Measurements from ENCODE around the gene HYAL3. TPM values are rescaled to one million over a fixed set of nuclear protein-coding genes. Genes with fewer than 3 reads are reported as not detected.

HYAL3 gene
- polyA plus RNA-seq, 2 donors, result 3.4 to 5.1 TPM

- H3K4me1 ChIP-seq (ENCODE audit: control insufficient read depth in 2 of 2, insufficient read depth in 2 of 2, low read length in 1 of 2), result no peaks in the 10 kb centered on the region
- no peak overlapping the region for H3K27ac ChIP-seq (ENCODE audit: low read depth in 2 of 2, low read length in 1 of 2)
- H3K9me3 ChIP-seq (ENCODE audit: control insufficient read depth in 2 of 2, insufficient read depth in 1 of 2, low read depth in 1 of 2, low read length in 1 of 2), result no peaks in the 10 kb centered on the region
- 90 to 91% methylated on average over 8 of the region's 8 CpGs for WGBS, 2 donors
- H3K4me3 ChIP-seq (ENCODE audit: low read depth in 1 of 2, low read length in 2 of 2), result no peak overlapping the region
- no peaks in the 10 kb centered on the region for H3K27me3 ChIP-seq (ENCODE audit: control insufficient read depth in 1 of 2, insufficient read depth in 2 of 2, low read length in 2 of 2)
- peaks cover 0 to 3% of the 10 kb centered on the region in 2 donors for H3K36me3 ChIP-seq (ENCODE audit: control insufficient read depth in 2 of 2, insufficient read depth in 2 of 2, low read length in 1 of 2)
Measured at GRCh38 chr3:50279255-50280016, 19.8 kb downstream of the HYAL3 start.

GRCh38 chr3:50278880-50279224 is 20.4 kb downstream of the HYAL3 start, which contains the start of gene LSMEM2:
Gene LSMEM2 (plus strand): TSS chr3:50279087. CDS start chr3:50279114, 27 bp downstream.
- Histone ChIP-seq H3K9me3 (ENCODE audit: control insufficient read depth in 2 of 2, insufficient read depth in 1 of 2, low read depth in 1 of 2, low read length in 1 of 2) (no peaks in the 10 kb centered on the region), H3K27me3 (ENCODE audit: control insufficient read depth in 1 of 2, insufficient read depth in 2 of 2, low read length in 2 of 2) (no peaks in the 10 kb centered on the region), H3K4me1 (ENCODE audit: control insufficient read depth in 2 of 2, insufficient read depth in 2 of 2, low read length in 1 of 2) (no peaks in the 10 kb centered on the region), H3K27ac (ENCODE audit: low read depth in 2 of 2, low read length in 1 of 2) (no peak within 1 kb of the TSS), H3K4me3 (ENCODE audit: low read depth in 1 of 2, low read length in 2 of 2) (no peak within 1 kb of the TSS), H3K36me3 (ENCODE audit: control insufficient read depth in 2 of 2, insufficient read depth in 2 of 2, low read length in 1 of 2) (peaks cover 0 to 3% of the 10 kb centered on the region in 2 donors)
- 55 to 64% methylated on average over 2 of the region's 2 CpGs for WGBS, 2 donors

- H3K4me1 ChIP-seq (ENCODE audit: control insufficient read depth in 2 of 2, insufficient read depth in 2 of 2, low read length in 1 of 2), result peaks cover 0 to 2% of the 10 kb centered on the region in 2 donors
- H3K27ac ChIP-seq (ENCODE audit: low read depth in 2 of 2, low read length in 1 of 2), result no peak overlapping the region
- H3K4me3 ChIP-seq (ENCODE audit: low read depth in 1 of 2, low read length in 2 of 2), result no peak overlapping the region
- WGBS, 2 donors, result 70 to 80% methylated on average over 4 of the region's 4 CpGs
- H3K27me3 ChIP-seq (ENCODE audit: control insufficient read depth in 1 of 2, insufficient read depth in 2 of 2, low read length in 2 of 2), result no peaks in the 10 kb centered on the region
- peaks cover 0 to 3% of the 10 kb centered on the region in 2 donors for H3K36me3 ChIP-seq (ENCODE audit: control insufficient read depth in 2 of 2, insufficient read depth in 2 of 2, low read length in 1 of 2)
- no peaks in the 10 kb centered on the region for H3K9me3 ChIP-seq (ENCODE audit: control insufficient read depth in 2 of 2, insufficient read depth in 1 of 2, low read depth in 1 of 2, low read length in 1 of 2)
Measured at GRCh38 chr3:50278123-50278879, 20.9 kb downstream of the HYAL3 start.

GRCh38 chr3:50276762-50277101 is 22.5 kb downstream of the HYAL3 start:
- no peaks in the 10 kb centered on the region for H3K27me3 ChIP-seq (ENCODE audit: control insufficient read depth in 1 of 2, insufficient read depth in 2 of 2, low read length in 2 of 2)
- WGBS, 2 donors, result 83 to 88% methylated on average over 17 of the region's 17 CpGs
- H3K9me3 ChIP-seq (ENCODE audit: control insufficient read depth in 2 of 2, insufficient read depth in 1 of 2, low read depth in 1 of 2, low read length in 1 of 2), result no peaks in the 10 kb centered on the region
- no peak overlapping the region for H3K27ac ChIP-seq (ENCODE audit: low read depth in 2 of 2, low read length in 1 of 2)
- H3K4me1 ChIP-seq (ENCODE audit: control insufficient read depth in 2 of 2, insufficient read depth in 2 of 2, low read length in 1 of 2), result peaks cover 0 to 6% of the 10 kb centered on the region in 2 donors
- peaks cover 0 to 3% of the 10 kb centered on the region in 2 donors for H3K36me3 ChIP-seq (ENCODE audit: control insufficient read depth in 2 of 2, insufficient read depth in 2 of 2, low read length in 1 of 2)
- no peak overlapping the region for H3K4me3 ChIP-seq (ENCODE audit: low read depth in 1 of 2, low read length in 2 of 2)

GRCh38 chr3:50275996-50276761 is 23.0 kb downstream of the HYAL3 start:
- H3K4me1 ChIP-seq (ENCODE audit: control insufficient read depth in 2 of 2, insufficient read depth in 2 of 2, low read length in 1 of 2), result peaks cover 0 to 6% of the 10 kb centered on the region in 2 donors
- no peak overlapping the region for H3K27ac ChIP-seq (ENCODE audit: low read depth in 2 of 2, low read length in 1 of 2)
- no peaks in the 10 kb centered on the region for H3K9me3 ChIP-seq (ENCODE audit: control insufficient read depth in 2 of 2, insufficient read depth in 1 of 2, low read depth in 1 of 2, low read length in 1 of 2)
- peaks cover 0 to 3% of the 10 kb centered on the region in 2 donors for H3K36me3 ChIP-seq (ENCODE audit: control insufficient read depth in 2 of 2, insufficient read depth in 2 of 2, low read length in 1 of 2)
- no peaks in the 10 kb centered on the region for H3K27me3 ChIP-seq (ENCODE audit: control insufficient read depth in 1 of 2, insufficient read depth in 2 of 2, low read length in 2 of 2)
- 60 to 67% methylated on average over 79 of the region's 79 CpGs for WGBS, 2 donors
- no peak overlapping the region for H3K4me3 ChIP-seq (ENCODE audit: low read depth in 1 of 2, low read length in 2 of 2)

- Histone ChIP-seq H3K9me3 (ENCODE audit: control insufficient read depth in 2 of 2, insufficient read depth in 1 of 2, low read depth in 1 of 2, low read length in 1 of 2) (no peaks in the 10 kb centered on the region), H3K36me3 (ENCODE audit: control insufficient read depth in 2 of 2, insufficient read depth in 2 of 2, low read length in 1 of 2) (peaks cover 0 to 3% of the 10 kb centered on the region in 2 donors), H3K4me1 (ENCODE audit: control insufficient read depth in 2 of 2, insufficient read depth in 2 of 2, low read length in 1 of 2) (peaks cover 0 to 10% of the 10 kb centered on the region in 2 donors), H3K4me3 (ENCODE audit: low read depth in 1 of 2, low read length in 2 of 2) (no peak overlapping the region), H3K27me3 (ENCODE audit: control insufficient read depth in 1 of 2, insufficient read depth in 2 of 2, low read length in 2 of 2) (no peaks in the 10 kb centered on the region), H3K27ac (ENCODE audit: low read depth in 2 of 2, low read length in 1 of 2) (no peak overlapping the region)
- WGBS, 2 donors, result 61% methylated on average over 50 to 65 of the region's 65 CpGs
Measured at GRCh38 chr3:50275141-50275995, 23.8 kb downstream of the HYAL3 start.

GRCh38 chr3:50274371-50275104 is 24.7 kb downstream of the HYAL3 start:
- peaks cover 4 to 14% of the 10 kb centered on the region in 2 donors for H3K4me1 ChIP-seq (ENCODE audit: control insufficient read depth in 2 of 2, insufficient read depth in 2 of 2, low read length in 1 of 2)
- peaks cover 0 to 3% of the 10 kb centered on the region in 2 donors for H3K36me3 ChIP-seq (ENCODE audit: control insufficient read depth in 2 of 2, insufficient read depth in 2 of 2, low read length in 1 of 2)
- H3K27me3 ChIP-seq (ENCODE audit: control insufficient read depth in 1 of 2, insufficient read depth in 2 of 2, low read length in 2 of 2), result no peaks in the 10 kb centered on the region
- 36 to 38% methylated on average over 25 to 26 of the region's 26 CpGs for whole genome bisulfite sequencing, 2 donors
- H3K4me3 ChIP-seq (ENCODE audit: low read depth in 1 of 2, low read length in 2 of 2), result no peak overlapping the region
- no peak overlapping the region for H3K27ac ChIP-seq (ENCODE audit: low read depth in 2 of 2, low read length in 1 of 2)
- no peaks in the 10 kb centered on the region for H3K9me3 ChIP-seq (ENCODE audit: control insufficient read depth in 2 of 2, insufficient read depth in 1 of 2, low read depth in 1 of 2, low read length in 1 of 2)

GRCh38 chr3:50273689-50274065 is 25.5 kb downstream of the HYAL3 start:
- Histone ChIP-seq H3K27ac (ENCODE audit: low read depth in 2 of 2, low read length in 1 of 2) (no peak overlapping the region), H3K9me3 (ENCODE audit: control insufficient read depth in 2 of 2, insufficient read depth in 1 of 2, low read depth in 1 of 2, low read length in 1 of 2) (no peaks in the 10 kb centered on the region), H3K36me3 (ENCODE audit: control insufficient read depth in 2 of 2, insufficient read depth in 2 of 2, low read length in 1 of 2) (peaks cover 0 to 3% of the 10 kb centered on the region in 2 donors), H3K4me3 (ENCODE audit: low read depth in 1 of 2, low read length in 2 of 2) (no peak overlapping the region), H3K4me1 (ENCODE audit: control insufficient read depth in 2 of 2, insufficient read depth in 2 of 2, low read length in 1 of 2) (peaks cover 9 to 22% of the 10 kb centered on the region in 2 donors), H3K27me3 (ENCODE audit: control insufficient read depth in 1 of 2, insufficient read depth in 2 of 2, low read length in 2 of 2) (no peaks in the 10 kb centered on the region)
- 60 to 64% methylated on average over 31 of the region's 31 CpGs for WGBS, 2 donors
